GM19099 (cell line): ENCODE results near the gene STIM2.

Experiments
- POLR2A ChIP-seq: IDR thresholded peaks from 3 replicates; pipeline ENCODE4 v1.6.1; 2011; ENCODE audit warnings: low read depth; ENCODE audit not compliant: insufficient read length; ENCODE audit errors: extremely low read depth

Gene STIM2

DNA sequence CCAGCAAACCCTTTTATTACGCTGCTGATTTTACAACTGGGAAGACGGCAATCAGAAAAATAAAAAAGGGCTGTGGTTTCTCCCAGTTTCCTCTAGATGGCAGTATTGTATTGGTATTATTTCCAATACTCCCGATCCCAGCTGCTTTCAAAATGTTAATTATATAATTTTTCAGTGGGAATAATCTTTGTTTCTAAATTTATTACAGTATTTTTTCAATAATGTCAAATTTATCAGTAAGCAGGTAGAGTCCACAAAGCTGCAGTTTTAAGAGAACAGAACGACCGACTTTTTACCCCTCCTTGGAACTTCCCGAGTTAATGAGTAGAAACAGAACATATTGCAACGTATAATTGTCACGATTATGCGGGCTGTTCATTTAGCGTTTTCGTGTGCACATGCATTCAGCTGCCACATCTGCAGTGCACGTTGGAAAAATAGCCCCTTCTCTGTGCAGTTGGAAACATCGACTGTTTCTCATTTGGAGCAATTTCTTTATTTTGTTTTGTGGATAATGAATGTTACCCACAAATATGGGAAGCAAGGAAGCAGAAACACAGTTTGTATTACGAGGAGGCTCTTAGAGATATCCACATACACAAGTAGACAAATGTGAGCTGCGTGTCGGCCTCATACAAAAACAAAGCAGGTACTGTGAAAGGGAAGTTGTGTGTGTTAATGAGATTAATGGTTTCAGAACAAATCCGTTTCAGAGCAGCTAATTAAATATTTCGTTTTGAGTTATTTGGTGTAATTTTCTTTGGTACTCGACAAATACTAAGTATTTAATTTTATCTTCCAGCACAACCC, 188.0 kb downstream of the STIM2 start:
- TF ChIP-seq POLR2A = no peak

DNA sequence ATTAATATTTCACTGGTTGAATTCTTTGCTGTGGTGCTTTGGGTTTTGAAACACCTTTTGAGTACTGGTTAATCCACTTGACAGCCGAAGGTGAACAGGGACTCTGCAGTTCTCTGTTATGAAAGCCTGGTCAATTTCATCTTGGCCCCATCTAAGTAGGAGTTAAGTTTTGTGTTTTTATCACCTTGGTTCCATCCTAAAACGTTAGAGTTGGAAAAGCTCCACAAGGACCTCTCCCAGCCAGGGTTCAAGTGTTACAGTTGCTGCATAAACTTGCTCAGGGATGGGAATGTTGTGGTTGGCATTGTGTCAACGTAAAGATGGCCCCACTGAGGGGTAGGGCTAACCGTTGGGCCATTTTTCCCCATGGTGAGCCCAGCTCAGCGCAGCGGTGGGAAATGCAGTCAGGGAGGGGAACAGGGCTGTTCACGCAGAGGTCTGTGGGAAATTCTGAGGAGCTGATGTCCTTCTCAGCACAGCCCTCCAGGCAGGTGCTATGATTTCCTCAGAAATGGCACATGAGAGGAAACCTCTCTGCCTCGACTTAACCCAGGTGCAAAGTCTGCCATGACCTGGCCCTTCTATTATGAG, 188.7 kb downstream of the STIM2 start:
- no peak for TF ChIP-seq POLR2A

DNA sequence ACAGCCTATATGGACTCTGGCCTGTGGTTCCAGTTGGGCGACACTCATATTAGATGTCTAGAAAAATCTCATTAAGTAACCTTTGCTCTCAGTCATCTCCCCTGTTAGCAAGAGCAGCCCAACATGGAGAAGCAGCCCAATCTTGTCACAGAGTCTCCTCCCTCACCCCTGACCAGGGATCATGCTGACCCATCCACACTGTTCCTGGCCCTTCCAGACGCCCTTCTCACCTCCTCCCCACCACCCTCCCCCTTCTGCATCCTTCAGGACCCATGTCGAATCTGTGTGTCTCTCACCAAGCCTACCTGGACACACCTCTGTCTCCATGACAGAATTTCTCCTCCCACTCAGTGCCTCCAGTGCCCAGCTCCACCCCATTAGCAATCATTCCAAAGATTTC, 190.1 kb downstream of the STIM2 start:
- TF ChIP-seq POLR2A = no peak

DNA sequence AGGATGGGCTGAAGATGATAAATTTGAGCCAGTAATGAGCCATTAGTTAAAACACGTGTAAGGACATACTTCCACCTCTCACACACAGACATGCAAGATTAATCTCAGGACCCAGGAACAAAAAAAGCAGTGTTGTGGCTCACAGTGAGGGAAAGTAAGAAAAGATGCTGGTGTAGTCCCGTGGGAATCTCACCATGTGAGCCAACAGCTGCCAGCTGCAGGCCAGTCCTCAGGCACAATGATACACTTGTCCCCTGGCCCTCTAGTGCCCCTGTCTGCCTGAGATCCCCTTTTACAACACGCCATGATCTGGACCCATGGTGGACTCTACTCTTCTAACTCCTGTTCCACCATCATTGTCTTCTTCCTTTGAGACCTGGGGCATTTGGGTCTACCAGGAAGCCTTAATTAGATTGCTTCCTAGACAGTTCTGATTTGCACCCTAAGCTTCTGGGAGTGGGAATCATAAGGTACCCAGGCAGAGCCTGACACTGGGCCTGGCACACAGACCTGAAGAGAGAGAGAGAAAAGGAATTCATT, 194.7 kb downstream of the STIM2 start:
- TF ChIP-seq POLR2A = no peak

DNA sequence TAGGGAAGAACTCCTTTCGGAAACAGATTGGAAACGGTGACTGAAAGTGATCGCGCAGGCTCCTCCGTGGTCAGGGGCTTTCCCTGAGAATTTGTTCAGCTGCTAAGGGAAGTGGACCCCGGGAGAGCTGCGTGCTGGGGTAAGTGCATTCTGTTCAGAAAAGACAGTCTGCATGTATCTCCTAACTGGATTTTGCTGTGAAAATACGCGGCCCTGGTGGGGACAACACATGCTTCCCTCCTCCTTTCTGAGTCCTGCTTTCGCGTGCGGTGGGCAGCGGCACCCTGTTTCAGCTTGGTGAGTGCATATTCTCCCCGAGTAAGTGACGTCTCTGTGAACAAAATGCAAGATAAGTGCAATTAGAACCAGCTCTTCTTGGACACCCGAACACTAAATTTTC, 195.6 kb downstream of the STIM2 start:
- no peak for TF ChIP-seq POLR2A

DNA sequence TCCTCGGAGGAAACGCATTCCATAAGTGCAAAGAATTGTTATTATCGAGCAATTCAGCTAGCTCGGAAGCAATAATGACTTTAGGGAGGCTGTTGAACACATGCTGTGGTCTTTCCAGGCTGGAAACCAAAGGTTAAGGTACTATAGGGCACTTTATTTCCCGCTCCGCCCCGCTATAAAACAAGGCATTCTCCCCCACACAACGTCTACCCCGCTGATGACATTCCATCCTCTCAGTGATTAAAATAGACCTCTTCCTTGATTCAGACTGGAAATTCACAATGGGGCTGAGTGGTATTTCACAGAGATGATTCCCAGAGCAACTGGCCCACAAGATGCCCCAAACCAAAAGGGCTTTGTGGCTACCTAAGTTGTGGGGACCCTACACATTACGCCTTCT, 196.4 kb downstream of the STIM2 start:
- no peak for TF ChIP-seq POLR2A

DNA sequence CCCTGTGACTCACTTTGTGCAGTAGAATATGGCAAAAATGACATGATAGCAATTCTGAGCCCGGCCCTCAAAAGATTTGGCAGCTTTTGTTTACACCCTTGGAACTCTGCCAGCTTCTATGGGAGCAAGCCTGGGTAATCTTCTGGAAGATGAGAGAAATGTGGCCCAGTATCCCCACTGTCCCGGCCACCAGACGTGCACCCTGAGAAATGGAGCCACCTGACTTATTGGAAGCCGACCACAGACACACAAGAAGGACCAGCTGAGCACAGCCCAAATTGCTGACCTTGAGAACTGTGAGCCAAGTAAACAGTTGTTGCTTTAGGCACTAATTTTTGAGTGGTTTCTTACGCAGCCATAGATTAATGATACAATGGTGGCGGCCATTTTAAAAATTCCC, 197.0 kb downstream of the STIM2 start:
- TF ChIP-seq POLR2A = no peak

DNA sequence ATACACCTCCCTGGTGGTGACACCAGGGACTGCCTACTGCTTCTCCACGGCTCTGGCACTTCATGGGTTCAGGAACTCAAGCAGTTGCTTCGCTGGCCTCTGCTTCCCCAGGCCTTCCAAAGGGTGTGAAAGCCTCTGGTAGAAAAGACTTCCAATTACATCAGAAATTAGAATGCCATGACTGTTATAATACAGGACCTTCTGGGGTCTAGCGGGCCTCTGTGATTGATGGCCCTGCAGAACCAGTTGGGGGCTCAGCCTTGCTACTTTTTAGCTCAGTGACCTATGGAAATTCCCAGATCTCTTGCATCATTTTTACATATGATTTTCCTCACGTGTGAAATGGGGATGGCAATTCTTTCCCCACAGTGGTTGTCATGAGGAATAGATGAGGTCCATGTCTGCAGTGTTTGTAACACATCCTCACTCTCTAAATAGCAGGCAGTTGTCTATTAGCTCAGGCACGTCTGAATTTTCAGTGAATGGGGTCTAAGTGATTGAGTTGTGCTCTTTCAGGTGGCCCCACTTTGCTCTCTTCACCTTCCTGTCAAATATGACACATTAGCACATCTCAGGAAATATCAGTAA, 198.3 kb downstream of the STIM2 start:
- TF ChIP-seq POLR2A = no peak

DNA sequence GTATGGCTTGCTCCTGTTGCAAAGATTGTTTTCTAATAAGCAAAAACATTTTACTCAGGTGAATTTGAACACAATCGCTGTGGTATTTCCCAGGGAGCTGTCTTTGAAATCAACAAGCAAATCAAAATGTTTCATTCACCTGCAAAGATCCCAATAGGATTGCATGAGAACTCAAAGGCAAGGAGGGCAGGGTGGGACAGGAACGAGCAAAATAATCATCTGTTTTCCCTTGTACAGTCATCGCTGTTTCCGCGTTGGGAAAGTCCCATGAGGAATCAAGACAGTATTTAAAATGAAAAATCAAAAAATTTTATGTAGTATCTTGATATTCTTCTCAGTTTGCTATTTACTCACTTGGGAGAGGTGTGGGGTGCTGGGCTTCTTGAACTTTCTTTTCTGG, 198.8 kb downstream of the STIM2 start:
- no peak for TF ChIP-seq POLR2A

DNA sequence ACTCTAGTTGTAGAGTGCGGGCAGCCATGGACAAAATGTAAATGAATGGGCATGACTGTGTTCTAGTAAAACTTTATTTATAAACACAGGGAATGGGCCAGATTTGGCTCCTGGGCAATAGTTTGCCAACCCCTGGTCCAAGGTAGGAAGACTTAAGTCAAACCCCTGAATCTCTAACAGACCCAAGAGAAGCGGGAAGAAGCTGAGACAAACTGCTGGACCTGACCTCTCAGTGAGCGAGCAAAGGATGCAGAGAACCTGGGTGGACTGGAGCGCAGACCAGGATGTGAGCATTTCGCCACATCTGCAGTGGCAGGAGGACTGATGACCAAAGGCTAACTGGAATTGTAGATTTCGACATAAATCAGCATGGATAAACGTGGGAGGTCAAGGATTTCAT, 201.6 kb downstream of the STIM2 start:
- TF ChIP-seq POLR2A = no peak

DNA sequence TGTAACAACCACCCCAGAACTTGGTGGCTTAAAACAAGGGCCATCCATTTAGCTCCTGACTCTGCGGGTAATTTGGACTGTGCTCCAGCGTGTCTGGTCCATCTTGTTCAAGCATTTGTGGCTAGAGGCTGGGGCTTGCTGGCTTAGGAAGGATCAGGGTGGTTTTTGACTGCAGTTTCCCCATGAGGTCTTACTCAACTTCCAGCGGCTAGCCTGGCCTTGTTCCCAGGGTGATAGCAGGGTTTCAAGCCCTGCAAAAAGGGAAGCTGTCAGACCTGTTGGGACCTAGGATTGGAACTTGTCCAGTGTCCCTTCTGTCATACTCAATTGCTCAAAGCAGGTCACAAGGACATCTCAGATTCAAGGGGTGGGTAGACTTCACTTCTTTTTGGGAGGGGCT, 205.9 kb downstream of the STIM2 start:
- no peak for TF ChIP-seq POLR2A

DNA sequence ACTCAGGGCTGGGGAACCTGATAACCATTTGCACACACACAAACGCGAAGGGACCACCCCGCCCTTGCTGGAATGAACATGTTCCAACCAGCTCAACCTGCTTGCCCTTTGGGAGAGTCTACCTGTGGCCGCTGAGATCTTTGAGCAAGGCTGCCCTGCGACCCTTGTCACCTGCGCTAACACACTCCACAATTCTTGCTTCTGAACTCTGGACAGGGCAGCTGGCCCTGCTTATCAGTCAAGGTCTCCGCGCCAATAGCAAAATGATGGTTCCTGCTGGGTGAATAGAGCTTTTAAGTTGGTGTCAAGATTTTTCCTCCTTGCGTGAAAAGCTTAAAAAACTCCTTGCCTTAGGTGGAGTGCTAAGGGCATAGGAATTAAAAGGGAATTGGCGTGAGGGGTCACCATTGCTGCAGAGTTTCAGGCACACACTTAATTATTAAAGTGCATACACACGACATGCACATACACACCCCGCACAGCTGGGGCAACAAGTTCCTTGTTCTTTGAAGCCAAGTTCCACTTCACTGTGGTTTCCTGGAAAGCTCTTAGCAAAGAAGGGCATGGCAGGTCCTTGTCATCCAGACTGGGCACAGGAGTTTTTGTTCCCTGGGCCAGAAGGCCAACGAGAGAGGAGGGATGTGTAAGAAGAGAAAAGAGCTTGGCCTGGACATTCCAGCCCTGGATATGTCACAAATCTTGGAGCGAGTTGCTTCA, 207.7 kb downstream of the STIM2 start:
- no peak for TF ChIP-seq POLR2A
